Measurements from ENCODE around the gene SLC25A22.

The SLC25A22 gene

GRCh38 chr11:832529-833113, 34.5 kb upstream of the SLC25A22 start, which contains the start of gene CD151:
TSS of gene CD151 (plus strand) at chr11:832952. CDS start at chr11:836070, 3,118 bp downstream.
- H3K4me3 ChIP-seq (ENCODE audit: low read length, poor library complexity, severe bottlenecking): peak within 1 kb of the TSS; percentile 77
- H3K79me2 ChIP-seq (ENCODE audit: insufficient read depth, low read length): peaks cover 11% of the 10 kb centered on the region; the same call in 1 of the 2 replicates
- H2AFZ ChIP-seq (ENCODE audit: low read length): peak within 1 kb of the TSS; percentile 3; the same call in 1 of the 2 replicates
- H3K9me3 ChIP-seq (ENCODE audit: insufficient read depth, low read depth, low read length): no peaks in the 10 kb centered on the region
- no peaks in the 10 kb centered on the region for H3K27me3 ChIP-seq (ENCODE audit: insufficient read depth, low read length, poor library complexity, severe bottlenecking)
- H4K20me1 ChIP-seq (ENCODE audit: insufficient read depth, low read length, poor library complexity, severe bottlenecking): peaks cover 5% of the 10 kb centered on the region
- no peak for TF ChIP-seq CTCF (conservative IDR thresholded peaks at IDR 0.05; ENCODE audit: low read length)
- TF ChIP-seq EZH2phosphoT487 (IDR thresholded peaks at IDR 0.05; ENCODE audit: borderline replicate concordance): no peak
- no peaks in the 10 kb centered on the region; the same call in 1 of the 2 replicates for H3K36me3 ChIP-seq (ENCODE audit: insufficient read depth, low read length)
- no peaks in the 10 kb centered on the region for H3F3A ChIP-seq (ENCODE audit: low read depth)
- H3K9me2 ChIP-seq (replicated peaks; ENCODE audit: low read depth, low read length): no peaks in the 10 kb centered on the region
- H3K4me1 ChIP-seq (ENCODE audit: insufficient read depth, low read length, poor library complexity, severe bottlenecking): peaks cover 22% of the 10 kb centered on the region
- H3K9ac ChIP-seq (ENCODE audit: low read depth, low read length, poor library complexity, severe bottlenecking): peak within 1 kb of the TSS; percentile 78
- peak within 1 kb of the TSS; percentile 84 for H3K4me2 ChIP-seq (ENCODE audit: low read depth, low read length, poor library complexity, severe bottlenecking)

- no peak overlapping the region for H2AFZ ChIP-seq (ENCODE audit: low read length)
- peaks cover 26% of the 10 kb centered on the region for H3K4me1 ChIP-seq (ENCODE audit: insufficient read depth, low read length, poor library complexity, severe bottlenecking)
- no peaks in the 10 kb centered on the region for H3K36me3 ChIP-seq (ENCODE audit: insufficient read depth, low read length)
- no peaks in the 10 kb centered on the region for H3K27me3 ChIP-seq (ENCODE audit: insufficient read depth, low read length, poor library complexity, severe bottlenecking)
- peaks cover 5% of the 10 kb centered on the region for H4K20me1 ChIP-seq (ENCODE audit: insufficient read depth, low read length, poor library complexity, severe bottlenecking)
- no peaks in the 10 kb centered on the region for H3F3A ChIP-seq (ENCODE audit: low read depth)
- peaks cover 11% of the 10 kb centered on the region; the same call in 1 of the 2 replicates for H3K79me2 ChIP-seq (ENCODE audit: insufficient read depth, low read length)
- H3K9me2 ChIP-seq (replicated peaks; ENCODE audit: low read depth, low read length): no peaks in the 10 kb centered on the region
- H3K4me3 ChIP-seq (ENCODE audit: low read length, poor library complexity, severe bottlenecking): peak overlapping the region; percentile 77
- H3K9ac ChIP-seq (ENCODE audit: low read depth, low read length, poor library complexity, severe bottlenecking): peak overlapping the region; percentile 77
- peak overlapping the region; percentile 76 for H3K4me2 ChIP-seq (ENCODE audit: low read depth, low read length, poor library complexity, severe bottlenecking)
- H3K9me3 ChIP-seq (ENCODE audit: insufficient read depth, low read depth, low read length): no peaks in the 10 kb centered on the region
- TF ChIP-seq EZH2phosphoT487 (IDR thresholded peaks at IDR 0.05; ENCODE audit: borderline replicate concordance): no peak
- TF ChIP-seq CTCF (conservative IDR thresholded peaks at IDR 0.05; ENCODE audit: low read length): no peak
Observed at GRCh38 chr11:831961-832528, 34.0 kb upstream of the SLC25A22 start.

- no peak for TF ChIP-seq EZH2phosphoT487 (IDR thresholded peaks at IDR 0.05; ENCODE audit: borderline replicate concordance)
- no peak for TF ChIP-seq CTCF (conservative IDR thresholded peaks at IDR 0.05; ENCODE audit: low read length)
- Histone ChIP-seq H3K4me3 (ENCODE audit: low read length, poor library complexity, severe bottlenecking) (no peak overlapping the region), H3K9ac (ENCODE audit: low read depth, low read length, poor library complexity, severe bottlenecking) (no peak overlapping the region), H3K9me3 (ENCODE audit: insufficient read depth, low read depth, low read length) (no peaks in the 10 kb centered on the region), H2AFZ (ENCODE audit: low read length) (no peak overlapping the region), H3K36me3 (ENCODE audit: insufficient read depth, low read length) (no peaks in the 10 kb centered on the region), H3K9me2 (replicated peaks; ENCODE audit: low read depth, low read length) (no peaks in the 10 kb centered on the region), H3F3A (ENCODE audit: low read depth) (no peaks in the 10 kb centered on the region), H3K79me2 (ENCODE audit: insufficient read depth, low read length) (peaks cover 11% of the 10 kb centered on the region; the same call in 1 of the 2 replicates), H3K27me3 (ENCODE audit: insufficient read depth, low read length, poor library complexity, severe bottlenecking) (no peaks in the 10 kb centered on the region), H3K4me2 (ENCODE audit: low read depth, low read length, poor library complexity, severe bottlenecking) (no peak overlapping the region), H3K4me1 (ENCODE audit: insufficient read depth, low read length, poor library complexity, severe bottlenecking) (peaks cover 29% of the 10 kb centered on the region), H4K20me1 (ENCODE audit: insufficient read depth, low read length, poor library complexity, severe bottlenecking) (peaks cover 5% of the 10 kb centered on the region)
Observed at GRCh38 chr11:831118-831864, 33.2 kb upstream of the SLC25A22 start.

Measured in Loucy (cell line).